PC-9 (cell line): ENCODE results near the gene SERPINE2.

Experiments
- CTCF ChIP-seq: fragments of 200-600 bp; sonication (generic); conservative IDR thresholded peaks from 2 replicates; pipeline ENCODE4 v1.6.1; 2017; ENCODE audit warnings: mixed run types, antibody characterized with exemption, mild to moderate bottlenecking, moderate library complexity
- EZH2 ChIP-seq: fragments of 200-600 bp; sonication (generic); IDR thresholded peaks from 2 replicates; pipeline ENCODE4 v1.8.0; 2017; ENCODE audit warnings: antibody characterized with exemption, low read depth

DNA sequence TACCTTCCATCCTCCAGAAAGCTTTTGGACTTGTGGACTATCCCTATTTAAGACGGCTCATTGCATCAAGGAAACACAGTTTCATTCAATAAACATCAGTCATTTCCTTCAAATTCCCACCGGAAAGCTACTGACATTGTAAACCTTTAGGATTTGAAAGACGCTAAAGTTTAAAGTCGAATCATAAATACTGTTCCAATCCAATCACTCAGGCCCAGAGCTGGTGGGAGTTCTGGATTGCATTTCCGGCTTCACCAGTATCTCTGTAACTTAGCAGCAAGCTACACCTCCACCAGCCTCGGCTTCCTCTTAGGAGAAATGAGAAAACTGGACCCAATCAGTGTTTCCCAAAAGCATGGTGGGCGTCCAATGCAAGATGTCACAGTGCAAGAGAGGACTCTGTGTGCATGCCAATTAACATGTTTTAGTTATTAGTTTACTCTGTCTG is 95.5 kb downstream of the SERPINE2 start:
- TF ChIP-seq CTCF (no peak), EZH2 (no peak)
